Measurements from ENCODE around the gene SPPL3.

GRCh38 chr12:120890963-120891362 is 13.2 kb downstream of the SPPL3 start:
- no peak for TF ChIP-seq POLR2A (IDR thresholded peaks at IDR 0.05)
- TF ChIP-seq CTCF (IDR thresholded peaks at IDR 0.05 in 8 of 11, conservative IDR thresholded peaks at IDR 0.05 in 3 of 11): no peak
